Left ventricle myocardium inferior (tissue), 1 donor: ENCODE data around the gene PTPRN2. TPM values are rescaled to one million over a fixed set of nuclear protein-coding genes. Genes with fewer than 3 reads are reported as not detected.
A peak's percentile ranks its signal among the peaks of the same experiment; 100 is the strongest.

ENCODE experiments used
- DNase-seq: peaks from one replicate; pipeline ENCODE4 v3.0.0-alpha.2; 2020
- H3K27ac ChIP-seq: fragments of 200-600 bp; replicated peaks from 2 replicates; pipeline ENCODE4 v1.8.0; 2021
- H3K27me3 ChIP-seq: fragments of 200-600 bp; 2 replicates; pipeline ENCODE4 v1.8.0; 2021; ENCODE audit warnings: low read depth
- H3K36me3 ChIP-seq: fragments of 200-600 bp; 2 replicates; pipeline ENCODE4 v1.8.0; 2021
- H3K4me1 ChIP-seq: fragments of 200-600 bp; 2 replicates; pipeline ENCODE4 v1.8.0; 2021
- H3K4me3 ChIP-seq: fragments of 200-600 bp; 2 replicates; pipeline ENCODE4 v1.8.0; 2021; ENCODE audit warnings: mild to moderate bottlenecking, moderate library complexity
- H3K9me3 ChIP-seq: fragments of 200-600 bp; replicated peaks from 2 replicates; pipeline ENCODE4 v1.8.0; 2021
- intact Hi-C: fragments of 100-400 bp; cut with micrococcal nuclease; formaldehyde crosslinking; loops from one replicate; pipeline ENCODE4 v1.11.0; 2022
- total RNA-seq: library from RNA; stranded (reverse); fragmentation: NEBNext Ultra II Directional; extraction: Animal tissue kit (Norgen Biotek cat#: 25700); gene quantifications from one replicate; pipeline ENCODE4 v1.2.1, GENCODE V29; 2021
- TF ChIP-seq, protein P1 (sequence below): fragments of 200-600 bp; IDR thresholded peaks from 2 replicates; pipeline ENCODE4 v1.8.0; 2021; ENCODE audit warnings: antibody characterized with exemption, mild to moderate bottlenecking, borderline replicate concordance
- donor health status: DM: no; HTN: yes; CAD: no; lungs with severe emphysema.

The PTPRN2 gene
- total RNA-seq, 1 donor from 2014 or later, result 1.3 TPM

DNA sequence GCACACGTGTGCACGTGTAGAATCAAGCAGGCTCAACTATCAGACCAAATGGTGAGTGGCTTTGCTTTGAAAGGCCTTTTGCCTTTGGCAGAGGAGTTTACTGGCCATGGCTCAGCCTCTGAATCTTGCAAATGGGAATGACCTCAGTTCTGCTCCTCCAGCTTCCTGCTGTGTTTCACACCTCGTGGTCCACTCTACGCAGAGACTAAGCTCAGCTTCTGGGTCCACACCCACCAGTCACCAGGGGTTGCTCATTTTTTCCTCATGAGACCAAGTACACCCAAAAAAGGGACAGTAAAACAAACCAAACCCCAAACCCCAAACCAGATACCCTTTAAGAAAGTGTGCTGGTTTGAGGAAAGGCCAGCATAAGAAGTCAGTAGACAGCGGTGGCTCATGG lies 1014.4 kb downstream of the PTPRN2 start:
- H3K9me3 ChIP-seq, result no peaks in the 10 kb centered on the region
- H3K4me1 ChIP-seq, result peaks cover 18% of the 10 kb centered on the region
- intact Hi-C loops, result no loop called here
- TF ChIP-seq, protein P1, sequence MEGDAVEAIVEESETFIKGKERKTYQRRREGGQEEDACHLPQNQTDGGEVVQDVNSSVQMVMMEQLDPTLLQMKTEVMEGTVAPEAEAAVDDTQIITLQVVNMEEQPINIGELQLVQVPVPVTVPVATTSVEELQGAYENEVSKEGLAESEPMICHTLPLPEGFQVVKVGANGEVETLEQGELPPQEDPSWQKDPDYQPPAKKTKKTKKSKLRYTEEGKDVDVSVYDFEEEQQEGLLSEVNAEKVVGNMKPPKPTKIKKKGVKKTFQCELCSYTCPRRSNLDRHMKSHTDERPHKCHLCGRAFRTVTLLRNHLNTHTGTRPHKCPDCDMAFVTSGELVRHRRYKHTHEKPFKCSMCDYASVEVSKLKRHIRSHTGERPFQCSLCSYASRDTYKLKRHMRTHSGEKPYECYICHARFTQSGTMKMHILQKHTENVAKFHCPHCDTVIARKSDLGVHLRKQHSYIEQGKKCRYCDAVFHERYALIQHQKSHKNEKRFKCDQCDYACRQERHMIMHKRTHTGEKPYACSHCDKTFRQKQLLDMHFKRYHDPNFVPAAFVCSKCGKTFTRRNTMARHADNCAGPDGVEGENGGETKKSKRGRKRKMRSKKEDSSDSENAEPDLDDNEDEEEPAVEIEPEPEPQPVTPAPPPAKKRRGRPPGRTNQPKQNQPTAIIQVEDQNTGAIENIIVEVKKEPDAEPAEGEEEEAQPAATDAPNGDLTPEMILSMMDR, result no peak
- peaks cover 74% of the 10 kb centered on the region for H3K27me3 ChIP-seq
- no peaks in the 10 kb centered on the region for H3K36me3 ChIP-seq
- no peak overlapping the region for H3K4me3 ChIP-seq
- no peak for DNase-seq
- no peak overlapping the region for H3K27ac ChIP-seq

DNA sequence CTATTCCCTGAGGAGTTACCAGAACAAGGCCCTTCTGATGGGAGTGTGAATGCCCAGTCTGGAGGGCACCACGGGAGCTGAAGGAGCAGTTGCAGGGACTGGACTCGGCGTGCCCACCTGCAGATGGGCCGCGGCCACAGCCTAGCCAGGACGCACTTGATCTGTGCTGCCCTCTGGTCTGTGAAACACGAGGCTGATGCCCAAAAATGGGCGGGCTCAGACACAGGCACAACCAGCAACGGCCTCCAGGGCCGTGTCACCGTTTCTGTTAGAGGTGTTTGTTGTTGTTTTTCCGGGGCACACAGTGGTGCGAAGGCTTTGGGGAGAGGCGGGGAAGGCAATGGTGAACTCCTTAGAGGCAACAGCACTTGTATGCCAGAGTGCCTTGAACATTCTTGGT lies 1015.0 kb downstream of the PTPRN2 start:
- no peak overlapping the region for H3K4me3 ChIP-seq
- no peaks in the 10 kb centered on the region for H3K9me3 ChIP-seq
- peaks cover 23% of the 10 kb centered on the region for H3K4me1 ChIP-seq
- TF ChIP-seq, protein P1, result no peak
- intact Hi-C loops, result no loop called here
- DNase-seq, result no peak
- peaks cover 78% of the 10 kb centered on the region for H3K27me3 ChIP-seq
- H3K36me3 ChIP-seq, result no peaks in the 10 kb centered on the region
- H3K27ac ChIP-seq, result no peak overlapping the region

DNA sequence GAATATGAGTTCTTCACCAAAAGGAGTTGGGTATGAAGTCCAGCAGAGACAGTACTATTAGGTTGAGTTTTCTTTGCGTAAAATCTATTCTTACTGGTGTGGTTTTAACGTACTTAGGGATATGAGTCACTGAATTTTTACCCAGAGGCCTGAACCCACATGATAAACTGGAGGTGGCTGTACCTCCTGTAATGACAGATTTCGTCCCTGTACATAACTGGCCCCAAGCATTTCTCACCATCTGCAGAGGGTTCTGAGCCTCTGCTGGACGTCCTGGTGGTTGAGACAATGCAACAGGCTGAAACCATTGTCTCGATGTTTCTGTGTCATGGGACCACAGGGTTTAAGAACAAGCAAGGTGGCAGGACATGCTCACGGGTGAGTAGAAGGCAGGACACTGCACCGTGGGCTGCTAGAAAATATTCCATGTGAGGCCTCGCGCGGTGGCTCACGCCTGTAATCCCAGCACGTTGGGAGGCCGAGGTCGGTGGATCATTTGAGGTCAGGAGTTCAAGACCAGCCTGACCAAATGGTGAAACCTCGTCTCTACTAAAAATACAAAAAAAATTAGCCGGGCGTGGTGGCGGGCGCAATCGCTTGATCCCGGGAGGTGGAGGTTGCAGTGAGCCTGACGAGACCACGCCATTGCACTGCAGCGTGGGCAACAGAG lies 1017.0 kb downstream of the PTPRN2 start:
- intact Hi-C loops, result no loop called here
- TF ChIP-seq, protein P1, result no peak
- H3K27me3 ChIP-seq, result peaks cover 62% of the 10 kb centered on the region
- H3K4me1 ChIP-seq, result peaks cover 23% of the 10 kb centered on the region
- no peak overlapping the region for H3K4me3 ChIP-seq
- H3K9me3 ChIP-seq, result no peaks in the 10 kb centered on the region
- no peak overlapping the region for H3K27ac ChIP-seq
- H3K36me3 ChIP-seq, result no peaks in the 10 kb centered on the region
- DNase-seq, result no peak

DNA sequence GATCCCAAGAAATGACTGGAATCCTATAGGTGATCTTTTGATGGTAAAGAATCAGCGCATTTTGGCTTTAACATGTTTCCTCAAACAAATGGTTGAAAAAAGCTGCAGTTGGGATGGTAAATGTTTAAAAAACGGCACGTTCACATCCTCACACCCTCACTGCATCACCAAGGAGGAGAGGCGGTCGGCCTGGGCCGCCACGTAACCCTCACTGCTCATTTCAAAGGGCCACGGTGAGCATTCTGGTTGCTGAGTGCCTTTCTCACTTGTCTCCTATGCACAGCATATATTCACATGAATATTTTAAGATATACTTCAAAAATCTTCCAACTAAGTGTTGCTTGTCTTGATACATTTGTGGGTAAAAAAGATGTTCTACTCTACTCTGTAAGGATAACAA lies 1017.7 kb downstream of the PTPRN2 start:
- intact Hi-C loops, result no loop called here
- TF ChIP-seq, protein P1, result no peak
- Histone ChIP-seq H3K27ac (no peak overlapping the region), H3K36me3 (no peaks in the 10 kb centered on the region), H3K4me3 (no peak overlapping the region), H3K4me1 (peaks cover 23% of the 10 kb centered on the region), H3K9me3 (no peaks in the 10 kb centered on the region), H3K27me3 (peaks cover 55% of the 10 kb centered on the region)
- no peak for DNase-seq

DNA sequence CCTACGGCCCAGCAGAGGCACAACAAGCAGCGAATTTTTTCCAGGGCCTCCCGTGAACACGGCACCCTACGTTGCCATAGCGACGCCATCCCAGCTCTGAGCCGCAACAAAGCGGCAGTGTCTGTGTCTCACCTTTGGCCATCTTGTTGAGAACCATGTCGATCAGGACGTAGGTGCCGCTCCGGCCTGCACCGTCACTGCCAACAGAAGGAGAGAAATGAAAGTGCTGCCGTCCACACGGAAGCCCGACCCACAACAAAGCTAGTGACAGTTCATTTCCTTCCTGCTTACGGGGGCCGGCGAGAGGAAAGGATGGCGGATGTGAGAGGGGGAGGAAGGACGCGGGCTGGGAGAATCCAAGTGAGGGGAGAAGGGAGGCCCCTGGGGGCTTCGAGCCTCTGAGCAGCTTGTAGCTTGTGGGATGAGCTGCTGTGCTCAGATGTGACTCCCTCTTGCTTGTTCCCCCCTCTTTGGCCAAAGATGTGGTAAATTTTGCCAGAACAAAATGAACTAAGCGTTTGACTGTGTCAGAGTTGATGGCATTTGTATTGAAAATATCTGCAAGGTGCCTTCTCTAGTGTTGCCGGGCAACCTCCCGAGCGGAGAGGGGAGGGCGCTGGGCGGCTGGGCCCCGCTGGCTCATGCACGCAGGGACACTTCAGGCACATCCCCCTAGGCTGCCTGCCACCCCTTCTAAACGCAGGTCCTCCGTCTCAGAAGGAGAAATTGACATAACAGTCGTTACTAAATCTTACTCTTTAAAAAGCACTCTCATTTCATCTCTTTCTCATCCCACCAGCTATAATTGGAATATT lies 1018.6 kb downstream of the PTPRN2 start:
- peak overlapping the region; percentile 63 for H3K27ac ChIP-seq
- intact Hi-C loops, result no loop called here
- no peaks in the 10 kb centered on the region for H3K36me3 ChIP-seq
- H3K4me1 ChIP-seq, result peaks cover 23% of the 10 kb centered on the region
- H3K27me3 ChIP-seq, result peaks cover 45% of the 10 kb centered on the region
- TF ChIP-seq, protein P1, result no peak
- H3K9me3 ChIP-seq, result no peaks in the 10 kb centered on the region
- H3K4me3 ChIP-seq, result peak overlapping the region; percentile 71
- peak; percentile 52 for DNase-seq
